ENCODE data around the gene SCN1B. TPM values are rescaled to one million over a fixed set of nuclear protein-coding genes. Genes with fewer than 3 reads are reported as not detected.

SCN1B gene
- total RNA-seq, 3 donors from 2014 or later (not counting 1 experiment from before 2014, with no cell fraction given): 0.94 to 1.5 (median 1.1) TPM

- H3K27ac ChIP-seq (ENCODE audit: low read length): no peak overlapping the region
- TF ChIP-seq, protein P1, sequence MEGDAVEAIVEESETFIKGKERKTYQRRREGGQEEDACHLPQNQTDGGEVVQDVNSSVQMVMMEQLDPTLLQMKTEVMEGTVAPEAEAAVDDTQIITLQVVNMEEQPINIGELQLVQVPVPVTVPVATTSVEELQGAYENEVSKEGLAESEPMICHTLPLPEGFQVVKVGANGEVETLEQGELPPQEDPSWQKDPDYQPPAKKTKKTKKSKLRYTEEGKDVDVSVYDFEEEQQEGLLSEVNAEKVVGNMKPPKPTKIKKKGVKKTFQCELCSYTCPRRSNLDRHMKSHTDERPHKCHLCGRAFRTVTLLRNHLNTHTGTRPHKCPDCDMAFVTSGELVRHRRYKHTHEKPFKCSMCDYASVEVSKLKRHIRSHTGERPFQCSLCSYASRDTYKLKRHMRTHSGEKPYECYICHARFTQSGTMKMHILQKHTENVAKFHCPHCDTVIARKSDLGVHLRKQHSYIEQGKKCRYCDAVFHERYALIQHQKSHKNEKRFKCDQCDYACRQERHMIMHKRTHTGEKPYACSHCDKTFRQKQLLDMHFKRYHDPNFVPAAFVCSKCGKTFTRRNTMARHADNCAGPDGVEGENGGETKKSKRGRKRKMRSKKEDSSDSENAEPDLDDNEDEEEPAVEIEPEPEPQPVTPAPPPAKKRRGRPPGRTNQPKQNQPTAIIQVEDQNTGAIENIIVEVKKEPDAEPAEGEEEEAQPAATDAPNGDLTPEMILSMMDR (IDR thresholded peaks at IDR 0.05): no peak
- Mint-ChIP-seq H3K4me1 (peaks cover 0 to 22% of the 10 kb centered on the region in 2 donors), H3K4me3 (no peak overlapping the region), H3K9me3 (no peaks in the 10 kb centered on the region), H3K36me3 (no peaks in the 10 kb centered on the region), H3K27me3 (ENCODE audit: low read depth in 2 of 2) (peaks cover 0 to 16% of the 10 kb centered on the region in 2 donors), H3K27ac (no peak overlapping the region)
- no peaks in the 10 kb centered on the region for H3K27me3 ChIP-seq (ENCODE audit: control insufficient read depth, insufficient read depth, low read length)
- no peak for ATAC-seq
- intact Hi-C loops (cut with micrococcal nuclease): no loop called here
- H3K4me3 ChIP-seq (ENCODE audit: low read length): no peak overlapping the region
- peaks cover 35% of the 10 kb centered on the region for H3K4me1 ChIP-seq (ENCODE audit: control insufficient read depth, insufficient read depth, low read length)
- 77% methylated on average over 14 of the region's 14 CpGs for WGBS (ENCODE audit: insufficient coverage)
- H3K36me3 ChIP-seq (ENCODE audit: control insufficient read depth, insufficient read depth, low read length): no peaks in the 10 kb centered on the region
- DNase-seq: no peak
- no peaks in the 10 kb centered on the region for H3K9me3 ChIP-seq (ENCODE audit: control insufficient read depth, insufficient read depth, low read length)
Observed at GRCh38 chr19:35079826-35080225, 49.6 kb downstream of the SCN1B start.

DNA sequence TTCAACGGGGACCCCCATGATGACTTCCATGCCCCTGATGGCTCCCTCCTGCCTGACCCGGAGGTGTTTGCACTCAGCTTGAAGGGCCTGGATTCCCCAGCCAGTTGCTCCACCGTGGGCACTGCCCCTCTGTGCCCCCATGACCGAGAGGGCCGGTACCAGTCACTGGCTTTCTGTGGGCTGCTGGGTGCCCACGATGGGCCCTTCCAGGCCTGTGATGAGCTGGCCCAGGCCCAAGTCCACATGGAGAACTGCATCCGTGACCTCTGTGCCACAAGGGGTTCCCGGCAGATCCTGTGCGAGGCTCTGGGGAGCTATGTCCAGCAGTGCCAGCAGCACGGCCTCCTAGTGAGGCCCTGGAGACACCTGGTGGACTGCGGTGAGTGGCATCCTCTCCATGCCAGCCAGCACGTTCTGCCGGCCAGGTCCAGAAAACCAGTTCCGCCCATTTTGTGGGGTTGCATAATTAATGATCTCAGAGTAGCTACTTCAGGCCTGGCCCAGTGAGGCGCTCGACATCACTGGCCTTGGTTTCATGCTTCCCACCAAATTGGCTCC, 50.4 kb downstream of the SCN1B start:
- no peak overlapping the region for H3K27ac ChIP-seq (ENCODE audit: low read length)
- intact Hi-C loops (cut with micrococcal nuclease): no loop called here
- peaks cover 0 to 14% of the 10 kb centered on the region in 2 donors for H3K27me3 Mint-ChIP-seq (ENCODE audit: low read depth in 2 of 2)
- peaks cover 40% of the 10 kb centered on the region for H3K4me1 ChIP-seq (ENCODE audit: control insufficient read depth, insufficient read depth, low read length)
- H3K36me3 Mint-ChIP-seq: no peaks in the 10 kb centered on the region
- H3K9me3 ChIP-seq (ENCODE audit: control insufficient read depth, insufficient read depth, low read length): no peaks in the 10 kb centered on the region
- no peaks in the 10 kb centered on the region for H3K36me3 ChIP-seq (ENCODE audit: control insufficient read depth, insufficient read depth, low read length)
- ATAC-seq (no peak), DNase-seq (no peak)
- no peak overlapping the region for H3K27ac Mint-ChIP-seq
- peaks cover 3 to 22% of the 10 kb centered on the region in 2 donors for H3K4me1 Mint-ChIP-seq
- no peaks in the 10 kb centered on the region for H3K27me3 ChIP-seq (ENCODE audit: control insufficient read depth, insufficient read depth, low read length)
- no peak overlapping the region for H3K4me3 ChIP-seq (ENCODE audit: low read length)
- H3K9me3 Mint-ChIP-seq: no peaks in the 10 kb centered on the region
- no peak overlapping the region for H3K4me3 Mint-ChIP-seq
- TF ChIP-seq, protein P1 (IDR thresholded peaks at IDR 0.05): no peak
- 92% methylated on average over 16 of the region's 16 CpGs for WGBS (ENCODE audit: insufficient coverage)

DNA sequence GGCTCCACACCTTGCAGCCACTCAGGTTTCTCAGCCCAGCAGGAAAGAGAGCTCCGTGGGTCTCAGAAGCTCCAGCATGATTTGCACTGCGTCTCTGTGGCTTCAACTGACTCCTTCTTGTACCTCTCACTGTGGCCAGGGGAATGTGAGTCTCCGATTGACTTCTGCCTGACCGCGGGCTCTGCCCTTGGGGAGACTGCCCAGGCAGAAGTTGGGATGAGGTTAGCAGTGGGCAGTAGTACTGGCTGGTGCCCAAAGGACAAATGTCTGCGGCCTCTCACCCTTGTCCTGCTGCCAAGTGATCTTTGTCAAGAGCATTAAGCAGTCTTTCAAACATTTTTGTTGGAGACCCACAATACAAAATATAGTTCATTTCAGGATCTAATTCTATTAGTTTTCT, 50.9 kb downstream of the SCN1B start:
- Mint-ChIP-seq H3K27ac (no peak overlapping the region), H3K36me3 (no peaks in the 10 kb centered on the region), H3K27me3 (ENCODE audit: low read depth in 2 of 2) (peaks cover 0 to 14% of the 10 kb centered on the region in 2 donors), H3K4me1 (peaks cover 8 to 27% of the 10 kb centered on the region in 2 donors), H3K4me3 (no peak overlapping the region), H3K9me3 (no peaks in the 10 kb centered on the region)
- ATAC-seq (no peak), DNase-seq (no peak)
- no peak overlapping the region for H3K27ac ChIP-seq (ENCODE audit: low read length)
- H3K27me3 ChIP-seq (ENCODE audit: control insufficient read depth, insufficient read depth, low read length): no peaks in the 10 kb centered on the region
- H3K4me3 ChIP-seq (ENCODE audit: low read length): no peak overlapping the region
- 84% methylated on average over 6 of the region's 6 CpGs for WGBS (ENCODE audit: insufficient coverage)
- H3K9me3 ChIP-seq (ENCODE audit: control insufficient read depth, insufficient read depth, low read length): no peaks in the 10 kb centered on the region
- intact Hi-C loops (cut with micrococcal nuclease): no loop called here
- H3K4me1 ChIP-seq (ENCODE audit: control insufficient read depth, insufficient read depth, low read length): peaks cover 40% of the 10 kb centered on the region
- TF ChIP-seq, protein P1 (IDR thresholded peaks at IDR 0.05): no peak
- no peaks in the 10 kb centered on the region for H3K36me3 ChIP-seq (ENCODE audit: control insufficient read depth, insufficient read depth, low read length)
